T-helper 1 cell treated with Interleukin-12 subunit alpha and Interleukin-12 subunit beta and Interleukin-4 antibody, amounts not matched to agents 30 μg/mL and 1 μg/mL, for 36 hours (primary cell): ENCODE measurements around the gene PLVAP.
A peak's percentile ranks its signal among the peaks of the same experiment; 100 is the strongest.

Experiments
- H3K27ac Mint-ChIP-seq: one replicate; pipeline ENCODE4 v1.8.0; 2021; ENCODE audit warnings: mild to moderate bottlenecking, mixed read lengths
- H3K27me3 Mint-ChIP-seq: one replicate; pipeline ENCODE4 v1.8.0; 2021; ENCODE audit warnings: low read depth, mixed read lengths
- H3K36me3 Mint-ChIP-seq: one replicate; pipeline ENCODE4 v1.8.0; 2021; ENCODE audit warnings: low read depth, mixed read lengths
- H3K4me1 Mint-ChIP-seq: one replicate; pipeline ENCODE4 v1.8.0; 2021; ENCODE audit warnings: low read depth, mixed read lengths
- H3K4me3 Mint-ChIP-seq: one replicate; pipeline ENCODE4 v1.8.0; 2021; ENCODE audit warnings: mild to moderate bottlenecking, moderate library complexity, mixed read lengths
- H3K9me3 Mint-ChIP-seq: one replicate; pipeline ENCODE4 v1.8.0; 2021; ENCODE audit warnings: mixed read lengths

PLVAP gene

GRCh38 chr19:17376935-17377600, at the start of gene PLVAP:
Gene PLVAP, minus strand, starts transcription at chr19:17377342. Its CDS starts 54 bp downstream, at chr19:17377288.
- no peak within 1 kb of the TSS for H3K4me3 Mint-ChIP-seq
- H3K27ac Mint-ChIP-seq = no peak within 1 kb of the TSS
- H3K9me3 Mint-ChIP-seq = peaks cover 7% of the 10 kb centered on the region
- H3K36me3 Mint-ChIP-seq = peaks cover 4% of the 10 kb centered on the region
- H3K4me1 Mint-ChIP-seq = peaks cover under 1% of the 10 kb centered on the region
- peaks cover 4% of the 10 kb centered on the region for H3K27me3 Mint-ChIP-seq

DNA sequence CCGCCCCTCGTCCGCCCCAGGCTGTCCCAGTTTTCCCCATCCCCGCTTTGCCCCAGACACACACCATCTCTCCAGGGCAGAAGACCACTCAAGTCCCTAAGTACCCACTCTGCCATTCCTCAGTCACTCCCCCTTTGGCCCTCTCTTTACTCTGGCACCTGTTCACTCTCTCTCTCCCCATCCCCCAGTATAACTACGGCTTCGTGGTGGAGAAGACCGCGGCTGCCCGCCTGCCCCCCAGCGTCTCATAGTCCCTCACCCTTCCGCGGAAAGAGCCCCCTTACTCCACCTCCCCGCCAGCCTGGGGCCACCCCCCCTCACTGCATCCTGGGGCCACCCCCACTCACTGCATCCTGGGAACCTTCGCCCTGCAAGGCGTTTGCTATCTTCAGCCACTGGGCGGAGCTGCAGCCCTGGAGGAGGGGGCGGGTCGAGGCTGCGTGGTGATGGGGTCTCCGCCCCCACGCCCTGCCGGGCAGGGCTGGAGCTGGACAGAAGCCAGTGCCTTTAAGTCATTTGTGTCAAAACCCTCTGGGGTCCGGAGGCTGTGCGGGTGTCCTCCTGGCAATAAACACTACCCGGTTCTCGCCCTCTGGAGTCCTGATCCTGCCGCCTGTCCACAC, 47.7 kb upstream of the PLVAP start:
- H3K4me3 Mint-ChIP-seq = no peak overlapping the region

DNA sequence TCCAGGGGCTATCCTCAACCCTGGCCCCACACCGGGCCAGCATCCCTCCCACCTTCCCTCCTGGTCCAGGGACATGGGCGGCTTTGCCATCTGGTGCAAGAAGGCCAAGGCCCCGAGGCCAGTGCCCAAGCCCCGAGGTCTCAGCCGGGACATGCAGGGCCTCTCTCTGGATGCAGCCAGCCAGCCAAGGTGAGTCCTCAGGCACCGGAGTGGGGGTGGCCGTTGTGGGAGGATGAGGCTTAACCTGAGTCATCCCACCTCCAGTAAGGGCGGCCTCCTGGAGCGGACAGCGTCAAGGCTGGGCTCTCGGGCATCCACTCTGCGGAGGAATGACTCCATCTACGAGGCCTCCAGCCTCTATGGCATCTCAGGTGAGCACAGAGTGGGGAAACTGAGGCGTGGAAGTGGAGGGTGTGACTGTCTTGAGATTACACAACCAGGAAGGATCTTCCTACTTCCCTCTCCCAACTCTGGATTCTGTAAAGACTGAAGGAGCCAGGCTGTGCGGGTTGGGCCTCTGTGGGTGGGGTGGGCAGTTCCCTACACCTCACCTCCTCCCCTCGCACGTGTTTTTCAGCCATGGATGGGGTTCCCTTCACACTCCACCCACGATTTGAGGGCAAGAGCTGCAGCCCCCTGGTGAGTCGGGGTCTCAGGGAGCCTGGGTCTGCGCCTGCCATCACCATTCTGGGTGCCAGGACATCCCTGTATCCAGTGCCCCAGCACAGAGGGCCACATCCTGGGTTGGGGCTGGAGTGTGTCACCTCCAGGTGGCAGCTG, 46.5 kb upstream of the PLVAP start:
- Mint-ChIP-seq H3K27ac (no peak overlapping the region), H3K4me3 (no peak overlapping the region), H3K9me3 (no peaks in the 10 kb centered on the region), H3K27me3 (no peaks in the 10 kb centered on the region), H3K4me1 (peaks cover 16% of the 10 kb centered on the region), H3K36me3 (peaks cover 5% of the 10 kb centered on the region)

More for the DNA sequence above, 47.7 kb upstream of the PLVAP start:
- Mint-ChIP-seq H3K27ac (no peak overlapping the region), H3K4me1 (peaks cover 6% of the 10 kb centered on the region), H3K27me3 (no peaks in the 10 kb centered on the region), H3K36me3 (peaks cover 2% of the 10 kb centered on the region), H3K9me3 (no peaks in the 10 kb centered on the region)

DNA sequence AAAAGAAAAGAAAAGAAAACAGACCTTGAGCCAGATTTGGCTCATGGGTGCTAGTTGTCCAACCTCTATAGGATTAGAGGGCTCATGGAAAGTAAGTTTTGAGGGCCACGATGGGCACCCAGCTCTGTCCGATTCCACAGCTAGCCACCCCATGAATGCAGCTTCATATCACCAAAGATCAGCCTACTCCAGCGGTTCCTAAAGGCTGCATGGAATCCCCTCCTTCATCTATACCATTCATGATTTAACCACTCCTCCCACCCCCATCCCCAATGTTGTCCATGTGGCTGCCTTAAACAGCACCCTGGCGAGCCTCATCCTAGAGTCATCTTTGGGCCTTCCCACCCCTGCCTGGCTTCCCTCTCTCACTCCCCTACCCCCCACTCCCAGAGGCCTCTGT, 44.8 kb upstream of the PLVAP start:
- Mint-ChIP-seq H3K4me3 (no peak overlapping the region), H3K4me1 (peaks cover 16% of the 10 kb centered on the region), H3K27ac (no peak overlapping the region), H3K27me3 (no peaks in the 10 kb centered on the region), H3K36me3 (peaks cover 7% of the 10 kb centered on the region), H3K9me3 (no peaks in the 10 kb centered on the region)

DNA sequence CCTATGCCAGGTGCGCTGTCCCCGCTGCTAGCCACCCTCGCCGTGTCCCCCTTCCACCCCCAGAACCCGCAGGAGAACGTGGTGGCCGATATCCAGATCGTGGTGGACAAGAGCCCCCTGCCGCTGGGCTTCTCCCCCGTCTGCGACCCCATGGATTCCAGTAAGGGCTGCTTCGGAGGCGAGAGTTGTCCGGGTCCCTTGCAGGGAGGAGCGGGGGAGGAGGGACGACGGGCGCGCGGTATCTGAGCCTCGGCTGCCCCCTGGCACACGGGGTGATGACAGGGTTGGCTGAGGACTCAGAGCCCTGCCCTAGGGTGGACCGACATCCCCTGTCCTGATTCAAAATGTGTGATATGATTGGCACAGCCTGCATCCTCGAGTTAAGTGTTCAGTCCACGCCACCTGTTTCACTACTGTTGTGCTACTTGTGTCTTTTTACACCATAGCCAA, 43.4 kb upstream of the PLVAP start:
- Mint-ChIP-seq H3K27ac (peak overlapping the region; percentile 84), H3K4me3 (peak overlapping the region; percentile 90), H3K27me3 (no peaks in the 10 kb centered on the region), H3K4me1 (peaks cover 16% of the 10 kb centered on the region), H3K36me3 (peaks cover 13% of the 10 kb centered on the region), H3K9me3 (no peaks in the 10 kb centered on the region)

DNA sequence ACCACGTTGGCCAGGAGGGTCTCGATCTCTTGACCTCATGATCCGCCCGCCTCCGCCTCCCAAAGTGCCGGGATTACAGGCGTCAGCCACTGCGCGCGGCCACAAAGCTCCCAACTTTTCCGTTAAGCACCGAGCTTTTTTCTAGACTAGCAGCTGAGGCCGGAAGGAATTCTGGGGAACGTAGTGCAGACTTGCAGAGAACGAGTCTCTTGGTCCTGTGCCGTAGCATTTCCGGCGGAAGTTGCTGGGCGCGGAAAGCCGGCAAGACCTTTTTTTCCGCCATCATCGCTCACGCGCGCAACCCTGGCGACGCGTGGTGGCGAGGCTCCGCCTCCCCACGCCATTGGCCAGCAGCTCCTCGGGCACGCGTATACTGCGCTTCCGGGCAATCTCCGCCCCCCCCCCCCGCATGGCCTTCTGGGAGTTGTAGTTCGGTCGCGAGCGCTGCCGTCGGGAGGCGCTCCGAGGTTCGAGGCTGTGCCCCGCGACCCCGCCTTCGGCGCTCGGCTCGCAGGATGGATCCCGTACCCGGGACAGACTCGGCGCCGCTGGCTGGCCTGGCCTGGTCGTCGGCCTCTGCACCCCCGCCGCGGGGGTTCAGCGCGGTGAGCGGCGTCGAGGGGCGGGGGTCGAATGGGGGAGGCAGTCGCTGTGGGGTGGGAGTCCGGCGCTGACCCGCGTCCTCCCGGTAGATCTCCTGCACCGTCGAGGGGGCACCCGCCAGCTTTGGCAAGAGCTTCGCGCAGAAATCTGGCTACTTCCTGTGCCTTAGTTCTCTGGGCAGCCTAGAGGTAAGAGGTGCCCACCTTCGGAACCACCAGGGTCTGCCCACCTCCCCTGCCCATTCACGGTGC, 42.7 kb upstream of the PLVAP start, which contains the start of gene MVB12A:
Gene MVB12A (plus strand): TSS at position 427 of the 854 bp plus-strand sequence. CDS start 89 bp downstream, at position 516.
- H3K4me3 Mint-ChIP-seq = peak within 1 kb of the TSS; percentile 90
- peaks cover 19% of the 10 kb centered on the region for H3K36me3 Mint-ChIP-seq
- H3K9me3 Mint-ChIP-seq = no peaks in the 10 kb centered on the region
- no peaks in the 10 kb centered on the region for H3K27me3 Mint-ChIP-seq
- H3K4me1 Mint-ChIP-seq = peaks cover 16% of the 10 kb centered on the region
- H3K27ac Mint-ChIP-seq = peak within 1 kb of the TSS; percentile 92

GRCh38 chr19:17419154-17419620, 42.0 kb upstream of the PLVAP start:
- Mint-ChIP-seq H3K36me3 (peaks cover 23% of the 10 kb centered on the region), H3K27ac (peak overlapping the region; percentile 92), H3K27me3 (no peaks in the 10 kb centered on the region), H3K9me3 (no peaks in the 10 kb centered on the region), H3K4me1 (peaks cover 14% of the 10 kb centered on the region), H3K4me3 (peak overlapping the region; percentile 90)

DNA sequence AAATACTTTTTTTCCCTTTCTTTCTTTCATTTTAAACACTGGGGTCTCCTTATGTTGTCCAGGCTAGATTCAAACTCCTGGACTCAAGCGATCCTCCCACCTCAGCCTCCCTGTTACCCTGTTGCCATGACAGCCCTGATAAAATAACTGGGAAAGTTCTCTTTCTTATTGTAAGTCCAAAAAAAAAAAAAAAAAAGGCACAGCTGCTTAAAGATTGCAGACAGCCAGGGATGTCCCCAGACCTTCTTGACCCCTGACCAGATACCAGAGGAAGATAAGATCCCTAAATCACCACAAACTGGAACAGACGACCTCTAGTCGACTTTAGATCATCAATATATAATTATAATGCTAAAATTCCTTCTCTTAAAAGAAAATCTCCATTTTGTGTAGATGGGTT, 41.6 kb upstream of the PLVAP start:
- Mint-ChIP-seq H3K4me1 (peaks cover 14% of the 10 kb centered on the region), H3K27me3 (no peaks in the 10 kb centered on the region), H3K36me3 (peaks cover 23% of the 10 kb centered on the region), H3K4me3 (peak overlapping the region; percentile 90), H3K9me3 (no peaks in the 10 kb centered on the region), H3K27ac (peak overlapping the region; percentile 92)

GRCh38 chr19:17415121-17415520, 38.0 kb upstream of the PLVAP start:
- Mint-ChIP-seq H3K4me3 (no peak overlapping the region), H3K36me3 (peaks cover 36% of the 10 kb centered on the region), H3K27me3 (no peaks in the 10 kb centered on the region), H3K27ac (no peak overlapping the region), H3K9me3 (no peaks in the 10 kb centered on the region), H3K4me1 (peaks cover 17% of the 10 kb centered on the region)

GRCh38 chr19:17414097-17414496, 37.0 kb upstream of the PLVAP start:
- H3K4me3 Mint-ChIP-seq = no peak overlapping the region
- H3K4me1 Mint-ChIP-seq = peaks cover 11% of the 10 kb centered on the region
- H3K27me3 Mint-ChIP-seq = no peaks in the 10 kb centered on the region
- peaks cover 33% of the 10 kb centered on the region for H3K36me3 Mint-ChIP-seq
- H3K9me3 Mint-ChIP-seq = no peaks in the 10 kb centered on the region
- H3K27ac Mint-ChIP-seq = no peak overlapping the region

DNA sequence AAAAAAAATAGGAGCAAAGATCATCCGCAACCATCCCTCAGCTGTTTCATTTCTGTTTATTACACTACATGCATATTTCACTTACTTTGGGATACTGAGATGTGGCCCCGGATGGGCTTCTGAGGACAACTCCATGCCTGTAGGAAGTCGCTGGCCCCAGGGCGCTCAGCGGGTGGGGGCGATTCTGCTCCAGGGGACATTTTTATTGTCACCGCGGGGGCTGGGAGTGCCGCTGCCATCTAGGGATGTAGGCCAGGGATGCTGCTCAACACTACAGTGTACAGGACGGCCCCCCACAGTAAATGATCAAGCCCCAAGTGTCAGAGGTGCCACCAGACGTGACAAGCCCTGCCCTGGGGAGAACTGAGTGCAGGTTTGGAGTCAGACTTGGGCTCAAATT, 34.7 kb upstream of the PLVAP start:
- Mint-ChIP-seq H3K27ac (no peak overlapping the region), H3K27me3 (no peaks in the 10 kb centered on the region), H3K4me3 (no peak overlapping the region), H3K9me3 (no peaks in the 10 kb centered on the region), H3K36me3 (peaks cover 30% of the 10 kb centered on the region), H3K4me1 (peaks cover 16% of the 10 kb centered on the region)

DNA sequence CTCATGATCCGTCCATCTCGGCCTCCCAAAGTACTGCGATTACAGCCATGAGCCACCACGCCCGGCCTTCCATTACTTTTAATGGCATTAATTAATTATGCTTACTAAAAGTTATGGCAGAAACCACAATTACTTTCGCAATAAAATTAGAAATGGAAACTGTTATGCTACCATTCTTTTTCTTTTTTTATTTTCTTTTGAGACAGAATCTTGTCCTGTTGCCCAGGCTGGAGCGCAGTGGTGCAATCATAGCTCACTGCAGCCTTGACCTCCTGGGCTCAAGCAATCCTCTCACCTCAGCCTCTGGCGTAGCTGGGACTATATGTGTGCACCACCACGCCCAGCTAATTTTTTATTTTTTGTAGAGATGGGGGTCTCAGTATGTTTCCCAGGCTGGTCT, 32.8 kb upstream of the PLVAP start:
- H3K4me1 Mint-ChIP-seq = peaks cover 28% of the 10 kb centered on the region
- peak overlapping the region; percentile 31 for H3K4me3 Mint-ChIP-seq
- H3K9me3 Mint-ChIP-seq = no peaks in the 10 kb centered on the region
- H3K36me3 Mint-ChIP-seq = peaks cover 22% of the 10 kb centered on the region
- H3K27me3 Mint-ChIP-seq = no peaks in the 10 kb centered on the region
- H3K27ac Mint-ChIP-seq = no peak overlapping the region

DNA sequence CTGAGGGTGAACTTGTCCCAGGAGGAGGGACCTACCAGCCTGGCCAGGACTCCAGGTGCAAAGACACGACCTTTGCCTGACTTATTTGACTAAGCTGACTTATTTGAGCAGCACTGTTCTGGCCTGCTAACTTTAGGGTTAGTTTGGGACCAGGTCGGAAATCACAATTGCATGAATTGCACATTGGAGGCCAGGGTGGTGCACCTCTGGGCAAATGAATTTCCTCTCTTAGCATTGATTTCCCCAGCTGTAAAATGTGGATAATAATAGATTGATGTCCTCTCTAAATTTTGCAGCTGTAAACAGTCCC, 29.7 kb upstream of the PLVAP start:
- peaks cover 20% of the 10 kb centered on the region for H3K36me3 Mint-ChIP-seq
- H3K9me3 Mint-ChIP-seq = no peaks in the 10 kb centered on the region
- peak overlapping the region; percentile 74 for H3K27ac Mint-ChIP-seq
- H3K4me3 Mint-ChIP-seq = peak overlapping the region; percentile 88
- peaks cover 33% of the 10 kb centered on the region for H3K4me1 Mint-ChIP-seq
- H3K27me3 Mint-ChIP-seq = no peaks in the 10 kb centered on the region
